Mesothelial cell of epicardium (in vitro differentiated cells): Measurements from ENCODE around the gene DOCK4. TPM values are rescaled to one million over a fixed set of nuclear protein-coding genes. Genes with fewer than 3 reads are reported as not detected.

Experiments used
- DNase-seq, 2 experiments: peaks; one replicate each; pipeline ENCODE4 v3.0.0; 2021; ENCODE audit warnings: low spot score in 2 of 2; ENCODE audit not compliant: unreplicated experiment in 2 of 2
- H3K27ac Mint-ChIP-seq: 2 replicates; pipeline ENCODE4 v1.8.0; 2021; ENCODE audit warnings: mixed read lengths
- H3K27me3 Mint-ChIP-seq: 2 replicates; pipeline ENCODE4 v1.8.0; 2021; ENCODE audit warnings: low read depth, mixed read lengths
- H3K36me3 Mint-ChIP-seq: 2 replicates; pipeline ENCODE4 v1.8.0; 2021; ENCODE audit warnings: mixed read lengths
- H3K4me1 Mint-ChIP-seq: 2 replicates; pipeline ENCODE4 v1.8.0; 2021; ENCODE audit warnings: mixed read lengths
- H3K4me3 Mint-ChIP-seq: 2 replicates; pipeline ENCODE4 v1.8.0; 2021; ENCODE audit warnings: mild to moderate bottlenecking, moderate library complexity, mixed read lengths
- H3K9me3 Mint-ChIP-seq: 2 replicates; pipeline ENCODE4 v1.8.0; 2021; ENCODE audit warnings: mixed read lengths
- CTCF ChIP-seq: fragments of 200-600 bp; sonication (generic); IDR thresholded peaks from one replicate; pipeline ENCODE4 v1.5.0; 2021; ENCODE audit warnings: antibody characterized with exemption; ENCODE audit not compliant: unreplicated experiment
- total RNA-seq: library from RNA; stranded (reverse); gene quantifications from 3 replicates; pipeline ENCODE4 v1.2.1, GENCODE V29; 2021

Gene DOCK4
- total RNA-seq, 1 donor from 2014 or later, result 27.7 TPM

GRCh38 chr7:111982804-111983203, 223.4 kb downstream of the DOCK4 start:
- no peaks in the 10 kb centered on the region for H3K9me3 Mint-ChIP-seq
- peaks cover 37% of the 10 kb centered on the region for H3K36me3 Mint-ChIP-seq
- H3K27ac Mint-ChIP-seq, result no peak overlapping the region
- no peak overlapping the region for H3K4me3 Mint-ChIP-seq
- DNase-seq, result no peak
- peaks cover 15% of the 10 kb centered on the region for H3K4me1 Mint-ChIP-seq
- no peak for TF ChIP-seq CTCF
- H3K27me3 Mint-ChIP-seq, result no peaks in the 10 kb centered on the region

- no peak overlapping the region for H3K27ac Mint-ChIP-seq
- no peak overlapping the region for H3K4me3 Mint-ChIP-seq
- H3K36me3 Mint-ChIP-seq, result peaks cover 37% of the 10 kb centered on the region
- no peaks in the 10 kb centered on the region for H3K27me3 Mint-ChIP-seq
- DNase-seq, result no peak
- H3K4me1 Mint-ChIP-seq, result peaks cover 14% of the 10 kb centered on the region
- TF ChIP-seq CTCF, result no peak
- H3K9me3 Mint-ChIP-seq, result no peaks in the 10 kb centered on the region
These were observed 224.1 kb downstream of the DOCK4 start for GRCh38 chr7:111982133-111982532.

- peaks cover 29% of the 10 kb centered on the region for H3K36me3 Mint-ChIP-seq
- H3K4me1 Mint-ChIP-seq, result peaks cover 7% of the 10 kb centered on the region
- H3K27ac Mint-ChIP-seq, result no peak overlapping the region
- no peaks in the 10 kb centered on the region for H3K9me3 Mint-ChIP-seq
- DNase-seq, result no peak
- H3K4me3 Mint-ChIP-seq, result no peak overlapping the region
- no peak for TF ChIP-seq CTCF
- H3K27me3 Mint-ChIP-seq, result no peaks in the 10 kb centered on the region
These were observed 225.5 kb downstream of the DOCK4 start for GRCh38 chr7:111980725-111981124.

GRCh38 chr7:111975346-111975745, 230.9 kb downstream of the DOCK4 start:
- H3K4me3 Mint-ChIP-seq, result no peak overlapping the region
- no peaks in the 10 kb centered on the region for H3K27me3 Mint-ChIP-seq
- H3K4me1 Mint-ChIP-seq, result peaks cover 7% of the 10 kb centered on the region
- no peak for TF ChIP-seq CTCF
- H3K9me3 Mint-ChIP-seq, result no peaks in the 10 kb centered on the region
- peaks cover 10% of the 10 kb centered on the region for H3K36me3 Mint-ChIP-seq
- no peak overlapping the region for H3K27ac Mint-ChIP-seq
- DNase-seq, result no peak

GRCh38 chr7:111960984-111961383, 245.2 kb downstream of the DOCK4 start:
- Mint-ChIP-seq H3K36me3 (peaks cover 3% of the 10 kb centered on the region), H3K4me3 (no peak overlapping the region), H3K27me3 (no peaks in the 10 kb centered on the region), H3K4me1 (peaks cover 24% of the 10 kb centered on the region), H3K27ac (no peak overlapping the region), H3K9me3 (peaks cover 9% of the 10 kb centered on the region)
- DNase-seq, result no peak
- TF ChIP-seq CTCF, result no peak

GRCh38 chr7:111958896-111959295, 247.3 kb downstream of the DOCK4 start:
- peaks cover 40% of the 10 kb centered on the region for H3K4me1 Mint-ChIP-seq
- no peak for TF ChIP-seq CTCF
- H3K9me3 Mint-ChIP-seq, result peaks cover 9% of the 10 kb centered on the region
- no peak for DNase-seq
- no peak overlapping the region for H3K27ac Mint-ChIP-seq
- no peaks in the 10 kb centered on the region for H3K27me3 Mint-ChIP-seq
- H3K4me3 Mint-ChIP-seq, result no peak overlapping the region
- H3K36me3 Mint-ChIP-seq, result peaks cover 3% of the 10 kb centered on the region
